Fibroblast of peridontal ligament (primary cell): ENCODE results near the gene STRIT1.
A peak's percentile ranks its signal among the peaks of the same experiment; 100 is the strongest.
"Not testable (repeated sequence)": the region's sequence is repeated elsewhere in the genome, so short reads cannot be mapped to it uniquely, and the experiment has no call there.

Experiments used
- DNase-seq: peaks from one replicate; pipeline ENCODE4 v3.0.0-alpha.2; 2010; ENCODE audit errors: extremely low read depth

Gene STRIT1

GRCh38 chr3:155313300-155313699, 19.8 kb upstream of the STRIT1 start:
- DNase-seq = no peak

GRCh38 chr3:155312781-155313180, 19.3 kb upstream of the STRIT1 start:
- no peak for DNase-seq

GRCh38 chr3:155309581-155309980, 16.1 kb upstream of the STRIT1 start:
- no peak for DNase-seq

- peak; percentile 47 for DNase-seq
Measured at GRCh38 chr3:155308831-155309230, 15.3 kb upstream of the STRIT1 start.

- DNase-seq = no peak
Measured at GRCh38 chr3:155307183-155307582, 13.7 kb upstream of the STRIT1 start.

GRCh38 chr3:155304394-155304793, 10.9 kb upstream of the STRIT1 start:
- no peak for DNase-seq

- no peak for DNase-seq
Measured at GRCh38 chr3:155303540-155304097, 10.1 kb upstream of the STRIT1 start.

- no peak for DNase-seq
Measured at GRCh38 chr3:155302891-155303290, 9.4 kb upstream of the STRIT1 start.

- DNase-seq = peak; percentile 47
Measured at GRCh38 chr3:155302481-155302880, 9.0 kb upstream of the STRIT1 start.

- no peak for DNase-seq
Measured at GRCh38 chr3:155297100-155297499, 3.6 kb upstream of the STRIT1 start.

- no peak for DNase-seq
Measured at GRCh38 chr3:155296413-155296812, 2.9 kb upstream of the STRIT1 start.

- DNase-seq = no peak
Measured at GRCh38 chr3:155292693-155293092, 790 bp downstream of the STRIT1 start.

- DNase-seq = peak; percentile 80
Measured at GRCh38 chr3:155292133-155292532, 1.4 kb downstream of the STRIT1 start.

GRCh38 chr3:155286736-155287135, 6.7 kb downstream of the STRIT1 start:
- no peak for DNase-seq

- no peak for DNase-seq
Measured at GRCh38 chr3:155285936-155286335, 7.5 kb downstream of the STRIT1 start.

- DNase-seq = no peak
Measured at GRCh38 chr3:155283092-155284056, 10.1 kb downstream of the STRIT1 start.

GRCh38 chr3:155282385-155283091, 10.9 kb downstream of the STRIT1 start:
- DNase-seq = peak; percentile 89

- peak; percentile 62 for DNase-seq
Measured at GRCh38 chr3:155281912-155282311, 11.6 kb downstream of the STRIT1 start.

GRCh38 chr3:155276089-155276488, 17.4 kb downstream of the STRIT1 start:
- DNase-seq = not testable (repeated sequence)

GRCh38 chr3:155275159-155275754, 18.2 kb downstream of the STRIT1 start:
- DNase-seq = not testable (repeated sequence)

- DNase-seq = not testable (repeated sequence)
Measured at GRCh38 chr3:155274435-155274834, 19.0 kb downstream of the STRIT1 start.

- DNase-seq = no peak
Measured at GRCh38 chr3:155271343-155271613, 22.2 kb downstream of the STRIT1 start.
